Lung (tissue), 11 donors: ENCODE results near the gene NOS1AP. TPM values are rescaled to one million over a fixed set of nuclear protein-coding genes. Genes with fewer than 3 reads are reported as not detected.
"Not testable (repeated sequence)": the region's sequence is repeated elsewhere in the genome, so short reads cannot be mapped to it uniquely, and the experiment has no call there.

Experiments
- ATAC-seq: fragments of 200-7000 bp; cut with Tn5 transposase; one replicate; pipeline ENCODE4 v1.9.1; 2020; ENCODE audit warnings: moderate number of reproducible peaks; ENCODE audit not compliant: insufficient read depth, low FRiP score
- DNase-seq, 3 donors: peaks; one replicate each; pipeline ENCODE4 v3.0.0-alpha.2; 2013 to 2017
- H3K27ac ChIP-seq, 2 donors: one replicate each; pipeline ENCODE4 v1.5.1; 2013; ENCODE audit warnings: mild to moderate bottlenecking in 2 of 2, moderate library complexity in 2 of 2, control low read depth in 1 of 2, inconsistent platforms in 1 of 2, low read depth in 1 of 2, low read length in 1 of 2
- H3K27me3 ChIP-seq, 3 donors: one replicate each; pipeline ENCODE4 v1.5.1; 2013; ENCODE audit warnings: low read length in 2 of 3; ENCODE audit not compliant: control insufficient read depth in 3 of 3, insufficient read depth in 3 of 3
- H3K36me3 ChIP-seq, 4 donors: one replicate each; pipeline ENCODE4 v1.5.1; 2013; ENCODE audit warnings: low read length in 4 of 4, mild to moderate bottlenecking in 1 of 4, moderate library complexity in 1 of 4; ENCODE audit not compliant: control insufficient read depth in 4 of 4, insufficient read depth in 4 of 4
- H3K4me1 ChIP-seq, 5 donors: one replicate each; pipeline ENCODE4 v1.5.1; 2013; ENCODE audit warnings: low read length in 5 of 5, mild to moderate bottlenecking in 2 of 5, moderate library complexity in 1 of 5; ENCODE audit not compliant: control insufficient read depth in 5 of 5, insufficient read depth in 5 of 5
- H3K4me3 ChIP-seq: one replicate; pipeline ENCODE4 v1.5.1; 2013; ENCODE audit warnings: mild to moderate bottlenecking, control low read depth, moderate library complexity
- H3K9ac ChIP-seq, 2 donors: one replicate each; pipeline ENCODE4 v1.5.1; 2013; ENCODE audit warnings: low read length in 2 of 2, control low read depth in 1 of 2; ENCODE audit not compliant: insufficient read depth in 1 of 2
- H3K9me3 ChIP-seq, 4 donors: one replicate each; pipeline ENCODE4 v1.5.1; 2013; ENCODE audit warnings: low read length in 3 of 4, mild to moderate bottlenecking in 1 of 4, moderate library complexity in 1 of 4; ENCODE audit not compliant: control insufficient read depth in 4 of 4, insufficient read depth in 3 of 4
- WGBS, 2 donors: extraction: QIAGEN DNeasy Blood & Tissue Kit; methylation state at CpG; one replicate each; pipeline ENCODE4 v1.1.7; 2013; 5-methylcytosine and 5-hydroxymethylcytosine counted together
- polyA plus RNA-seq, 2 donors: library from polyadenylated mRNA; stranded (reverse); fragments of 200-250 nt; gene quantifications; one replicate each; pipeline ENCODE4 v1.2.1, GENCODE V29; 2013
- small RNA-seq: library from RNA; depleted of rRNA; stranded (forward); fragments of <200 nt; gene quantifications from one replicate; pipeline ENCODE3, GENCODE V24; 2014; ENCODE audit warnings: low replicate concordance
- total RNA-seq, 2 donors: library from RNA; depleted of rRNA in 1 of 2; stranded (reverse); fragments of >200 nt in 1 of 2; gene quantifications; one replicate each; pipeline ENCODE4 v1.2.1, GENCODE V29; 2014 to 2021
- donor health status: Bipolar disorder and iron deficiency.
- donor health status: healthy.
- donor health status: DM: yes; HTN: yes; CAD: no.

NOS1AP gene
- total and polyA plus RNA-seq, 4 donors = 0.57 to 5.0 (median 1.2) TPM

GRCh38 chr1:162419450-162419931 lies 350.0 kb downstream of the NOS1AP start:
- not testable (repeated sequence) for DNase-seq, H3K9me3 ChIP-seq, H3K4me1 ChIP-seq, ATAC-seq, H3K9ac ChIP-seq, H3K4me3 ChIP-seq, H3K27ac ChIP-seq, H3K36me3 ChIP-seq, H3K27me3 ChIP-seq
- 74 to 93% methylated on average over 9 of the region's 9 CpGs for WGBS, 2 donors

Small RNA genes lying within 50 kb of the gene (small RNA-seq; reads per million reads assigned to genes)
- gene MIR4654 (not detected), gene MIR556 (0.08 reads per million), gene RNA5SP61 (not detected)

Other genes starting within 250 kb of the NOS1AP start
- gene OLFML2B, start 45.8 kb upstream of the NOS1AP start, total RNA-seq = 10 to 100 TPM; 11.0 to 12.4 TPM
- gene OLFML2B, start 45.8 kb upstream of the NOS1AP start, polyA plus RNA-seq = 10 to 100 TPM in 1 of 2 donors, 1 to 10 TPM in 1; 3.0 to 52.2 TPM